Occipital lobe (tissue), 2 donors: ENCODE data around the gene BMP8A. TPM values are rescaled to one million over a fixed set of nuclear protein-coding genes. Genes with fewer than 3 reads are reported as not detected.
"Not testable (repeated sequence)": the region's sequence is repeated elsewhere in the genome, so short reads cannot be mapped to it uniquely, and the experiment has no call there.

Source experiments
- DNase-seq: peaks from one replicate; lab custom pipeline; 2025; lab: John Stamatoyannopoulos, UW
- total RNA-seq: library from RNA; depleted of rRNA; stranded (reverse); fragments of >200 nt; gene quantifications from one replicate; pipeline ENCODE4 v1.2.3, GENCODE V29; 2014

BMP8A gene
- total RNA-seq: 0.16 TPM

GRCh38 chr1:39491146-39491921 lies at the start of gene BMP8A:
BMP8A (plus strand) TSS chr1:39491636; CDS start chr1:39491992, 356 bp downstream.
- DNase-seq: no peak

- no peak for DNase-seq
Measured at GRCh38 chr1:39441797-39442196, 49.6 kb upstream of the BMP8A start.

GRCh38 chr1:39445573-39445972 lies 45.9 kb upstream of the BMP8A start:
- no peak for DNase-seq

- no peak for DNase-seq
Measured at GRCh38 chr1:39446986-39447567, 44.4 kb upstream of the BMP8A start.

GRCh38 chr1:39450041-39450440 lies 41.4 kb upstream of the BMP8A start:
- not testable (repeated sequence) for DNase-seq

GRCh38 chr1:39450956-39451606 lies 40.4 kb upstream of the BMP8A start:
- no peak for DNase-seq

GRCh38 chr1:39452081-39452480 lies 39.4 kb upstream of the BMP8A start:
- no peak for DNase-seq

- DNase-seq: no peak
Measured at GRCh38 chr1:39452540-39452939, 38.9 kb upstream of the BMP8A start.

GRCh38 chr1:39453603-39454002 lies 37.8 kb upstream of the BMP8A start:
- DNase-seq: no peak

- DNase-seq: no peak
Measured at GRCh38 chr1:39458991-39459390, 32.4 kb upstream of the BMP8A start.

GRCh38 chr1:39462074-39462473 lies 29.4 kb upstream of the BMP8A start:
- DNase-seq: no peak

GRCh38 chr1:39466413-39467107 lies 24.9 kb upstream of the BMP8A start:
- DNase-seq: no peak

GRCh38 chr1:39467108-39467720 lies 24.2 kb upstream of the BMP8A start:
- DNase-seq: not testable (repeated sequence)

GRCh38 chr1:39469150-39469549 lies 22.3 kb upstream of the BMP8A start:
- DNase-seq: no peak

- DNase-seq: no peak
Measured at GRCh38 chr1:39470040-39470439, 21.4 kb upstream of the BMP8A start.

- DNase-seq: no peak
Measured at GRCh38 chr1:39472826-39473225, 18.6 kb upstream of the BMP8A start.

GRCh38 chr1:39473324-39473723 lies 18.1 kb upstream of the BMP8A start:
- DNase-seq: no peak

GRCh38 chr1:39474810-39475209 lies 16.6 kb upstream of the BMP8A start:
- no peak for DNase-seq

- not testable (repeated sequence) for DNase-seq
Measured at GRCh38 chr1:39475551-39475950, 15.9 kb upstream of the BMP8A start.

GRCh38 chr1:39478126-39478915 lies 13.1 kb upstream of the BMP8A start:
- DNase-seq: no peak

- no peak for DNase-seq
Measured at GRCh38 chr1:39481289-39481688, 10.1 kb upstream of the BMP8A start.
